HepG2 (cell line): ENCODE results near the gene ATP8A1. TPM values are rescaled to one million over a fixed set of nuclear protein-coding genes. Genes with fewer than 3 reads are reported as not detected.

Experiments used
- ATAC-seq: fragments of 200-7000 bp; cut with Tn5 transposase; 3 replicates; pipeline ENCODE4 v1.9.1; 2020; ENCODE audit warnings: mild to moderate bottlenecking, moderate library complexity
- BruUV-seq: library from RNA; stranded (reverse); fragments of 400-500 nt; replicated peaks from 2 replicates; lab custom pipeline; 2021; lab: Mats Ljungman, UMichigan
- CTCF ChIA-PET: fragments of 300-600 bp; formaldehyde crosslinking; extraction: SDS; loops from one replicate; lab custom pipeline; 2021; ENCODE audit warnings: low total read pairs, inconsistent platforms, low intra/inter-chr PET ratio; lab: Yijun Ruan, JAX
- POLR2A ChIA-PET: fragments of 350-600 bp; sonication (Branson Sonifier 250); formaldehyde crosslinking; loops from one replicate; lab custom pipeline; 2020; ENCODE audit warnings: antibody characterized with exemption, inconsistent platforms; lab: Yijun Ruan, JAX
- DNase-seq: peaks from one replicate; pipeline ENCODE4 v3.0.0-alpha.2; 2015; ENCODE audit warnings: low spot score
- FAIRE-seq: peaks from 3 replicates; lab custom pipeline; 2011; peaks lifted over from hg19 to GRCh38; lab: Jason Lieb, UNC
- H2AFZ ChIP-seq: one replicate; pipeline ENCODE4 v1.6.1; 2011; ENCODE audit warnings: low read length, inconsistent platforms
- H3K27ac ChIP-seq: fragments of 300-600 bp; 3 replicates; pipeline ENCODE4 v1.8.0; 2011; ENCODE audit warnings: mixed run types, mild to moderate bottlenecking, mixed read lengths, low read length, inconsistent platforms; ENCODE audit not compliant: insufficient read depth; ENCODE audit errors: extremely low read length
- H3K27me3 ChIP-seq, 2 experiments: fragments of 200-600 bp in 1 of 2; 2 replicates in 1 of 2; 3 replicates in 1 of 2; pipeline versions ENCODE4 v1.6.0 to v1.8.0; 2011; ENCODE audit warnings: low read length in 2 of 2, mild to moderate bottlenecking in 2 of 2, moderate library complexity in 2 of 2, inconsistent platforms in 1 of 2; ENCODE audit not compliant: insufficient read depth in 2 of 2, control insufficient read depth in 1 of 2
- H3K36me3 ChIP-seq, 2 experiments: fragments of 200-600 bp in 1 of 2; replicated peaks in 1 of 2; 2 replicates in 1 of 2; 3 replicates in 1 of 2; pipeline versions ENCODE4 v1.5.1 to v1.8.0; 2011; ENCODE audit warnings: low read length in 2 of 2, inconsistent platforms in 1 of 2; ENCODE audit not compliant: insufficient read depth in 2 of 2, control insufficient read depth in 1 of 2
- H3K4me1 ChIP-seq: 2 replicates; pipeline ENCODE4 v1.5.1; 2012; ENCODE audit warnings: low read length, inconsistent platforms; ENCODE audit not compliant: insufficient read depth
- H3K4me2 ChIP-seq: 2 replicates; pipeline ENCODE4 v1.6.0; 2011; ENCODE audit warnings: low read depth, low read length, inconsistent platforms
- H3K4me3 ChIP-seq, 3 experiments: fragments of 200-600 bp in 1 of 3; sonication (generic), shearing (Covaris generic) in 1 of 3; replicated peaks in 1 of 3; 2 replicates each; pipeline ENCODE4 v1.5.1; 2011 to 2016; ENCODE audit warnings: low read length in 3 of 3, inconsistent platforms in 2 of 3, low read depth in 2 of 3, mild to moderate bottlenecking in 2 of 3, control low read depth in 1 of 3, mixed read lengths in 1 of 3; ENCODE audit not compliant: insufficient read depth in 1 of 3
- H3K79me2 ChIP-seq: one replicate; pipeline ENCODE4 v1.6.1; 2011; ENCODE audit warnings: low read length, inconsistent platforms; ENCODE audit not compliant: insufficient read depth
- H3K9ac ChIP-seq: 2 replicates; pipeline ENCODE4 v1.6.0; 2011; ENCODE audit warnings: mild to moderate bottlenecking, low read depth, low read length, inconsistent platforms; ENCODE audit not compliant: insufficient read depth
- H3K9me3 ChIP-seq: 2 replicates; pipeline ENCODE4 v1.5.1; 2012; ENCODE audit warnings: mild to moderate bottlenecking, low read length
- H4K20me1 ChIP-seq: 2 replicates; pipeline ENCODE4 v1.6.0; 2011; ENCODE audit warnings: inconsistent platforms, mild to moderate bottlenecking, low read length, moderate library complexity; ENCODE audit not compliant: insufficient read depth
- HMG20A ChIP-seq: IDR thresholded peaks from 2 replicates; pipeline ENCODE4 v1.6.1; 2016; ENCODE audit warnings: borderline replicate concordance
- ISX ChIP-seq: sonication (generic); formaldehyde crosslinking; conservative IDR thresholded peaks from 2 replicates; pipeline ENCODE4 v1.5.0; 2020; ENCODE audit warnings: missing genetic modification reagents
- MAFF ChIP-seq: IDR thresholded peaks from 2 replicates; pipeline ENCODE4 v1.6.1; 2011; ENCODE audit warnings: low read depth, low read length, improper control_type of control experiment
- MAFK ChIP-seq, 2 experiments: IDR thresholded peaks in 1 of 2; conservative IDR thresholded peaks in 1 of 2; 2 replicates each; pipeline ENCODE4 v1.6.1; 2011; ENCODE audit warnings: improper control_type of control experiment in 2 of 2, low read length in 2 of 2
- MED1 ChIP-seq: sonication (generic); formaldehyde crosslinking; IDR thresholded peaks from 2 replicates; pipeline ENCODE4 v1.4.0; 2020; ENCODE audit warnings: missing genetic modification reagents
- SMC3 ChIP-seq: IDR thresholded peaks from 2 replicates; pipeline ENCODE4 v1.6.1; 2011; ENCODE audit warnings: low read length, improper control_type of control experiment
- STAG1 ChIP-seq: sonication (generic); formaldehyde crosslinking; IDR thresholded peaks from 2 replicates; pipeline ENCODE4 v1.4.0; 2020; ENCODE audit warnings: missing genetic modification reagents
- YY1 ChIP-seq: IDR thresholded peaks from 2 replicates; pipeline ENCODE4 v1.6.1; 2011; ENCODE audit warnings: low read length, low read depth, moderate library complexity, mild to moderate bottlenecking; ENCODE audit not compliant: insufficient read depth, insufficient replicate concordance
- WGBS: methylation state at CpG from one replicate; pipeline ENCODE4 v1.1.6; 2017; ENCODE audit warnings: low lambda C conversion rate; 5-methylcytosine and 5-hydroxymethylcytosine counted together
- in situ Hi-C: cut with HindIII; loops from 2 replicates; pipeline ENCODE4 v1.10.0; 2017; ENCODE audit warnings: low pct_unique_long_range_greater_than_20kb; ENCODE audit not compliant: extremely low pct_ligation_motif_present
- intact Hi-C: fragments of 100-400 bp; cut with micrococcal nuclease; formaldehyde crosslinking; loops from one replicate; pipeline ENCODE4 v1.10.0; 2022; ENCODE audit not compliant: unreplicated experiment
- polyA plus RNA-seq, 8 experiments: library from polyadenylated mRNA; depleted of rRNA in 3 of 8; stranded (reverse) in 7 of 8; unstranded in 1 of 8; fragments of >200 nt; fragmentation: Illumina TruSeq in 4 of 8; extraction: Trizol in 4 of 8; gene quantifications; 2 replicates each; pipeline versions ENCODE4 v1.2.1 to v1.2.3, GENCODE V29; 2011 to 2016; ENCODE audit warnings: low read depth in 4 of 8, missing spikeins in 1 of 8, mixed read lengths in 1 of 8; ENCODE audit not compliant: insufficient read depth in 1 of 8
- total RNA-seq, 5 experiments: library from RNA; depleted of rRNA; stranded (reverse); fragments of >200 nt; fragmentation: Illumina TruSeq; extraction: Trizol; gene quantifications; 2 replicates each; pipeline ENCODE4 v1.2.3, GENCODE V29; 2016; ENCODE audit warnings: low read depth in 1 of 5
- TF ChIP-seq, protein P1 (sequence below): sonication (generic); formaldehyde crosslinking; IDR thresholded peaks from 2 replicates; pipeline ENCODE4 v1.4.0; 2020; ENCODE audit warnings: mild to moderate bottlenecking, missing genetic modification reagents
- TF ChIP-seq, protein P2 (sequence below): sonication (generic); formaldehyde crosslinking; IDR thresholded peaks from 2 replicates; pipeline ENCODE4 v1.5.0; 2020; ENCODE audit warnings: mild to moderate bottlenecking, missing genetic modification reagents, moderate library complexity
- TF ChIP-seq, protein P3 (sequence below): sonication (generic); formaldehyde crosslinking; IDR thresholded peaks from 2 replicates; pipeline ENCODE4 v1.5.1; 2020; ENCODE audit warnings: missing genetic modification reagents, mild to moderate bottlenecking, borderline replicate concordance

ATP8A1 gene
- total and polyA plus RNA-seq, 2 of the 13 experiments (the other 11 are each of a cell fraction or from before 2014, with no cell fraction given), result 1.7 to 6.2 TPM

DNA sequence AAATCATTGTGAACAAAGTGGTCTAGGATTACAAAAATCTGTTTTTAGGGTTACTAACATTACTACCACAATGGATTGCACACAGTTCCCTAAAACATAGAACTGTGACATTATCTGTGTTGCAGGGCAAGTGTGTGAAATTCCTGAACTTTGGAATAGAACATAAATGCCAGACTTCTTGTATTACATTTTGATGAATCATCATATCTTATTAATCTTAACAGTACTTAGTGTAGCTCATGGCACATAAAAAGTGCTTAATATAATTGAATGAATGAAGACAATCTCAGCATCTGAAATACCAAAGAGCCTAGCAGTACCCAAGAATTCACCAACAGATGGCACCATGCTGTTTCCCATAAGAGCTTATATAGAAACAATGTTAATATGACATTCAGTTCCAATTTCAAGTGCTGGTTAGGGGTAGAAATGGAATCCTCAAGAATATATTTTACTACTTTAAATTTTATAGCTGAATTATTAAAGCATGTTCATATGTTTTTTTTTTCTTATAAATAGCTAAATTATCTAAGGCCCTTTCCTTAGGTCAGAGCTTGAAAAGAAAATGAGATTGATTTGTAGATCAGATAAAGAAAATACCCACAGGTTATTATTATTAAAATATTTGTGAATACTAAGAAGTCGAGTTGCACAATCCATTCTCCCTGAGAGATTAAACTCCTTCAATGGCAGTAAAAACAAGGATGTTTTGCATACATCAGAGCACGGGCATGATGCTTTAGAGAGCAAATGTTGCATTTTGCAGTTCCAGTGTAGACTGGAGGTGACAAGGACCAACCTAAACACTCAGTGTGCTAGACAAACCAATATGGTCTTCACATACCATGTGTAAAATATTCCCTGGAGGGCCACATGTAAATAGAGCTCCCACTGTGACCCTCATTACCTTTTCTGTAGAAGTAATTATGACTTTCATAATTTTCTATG is 285.3 kb downstream of the ATP8A1 start:
- in situ Hi-C loops, result no loop called here
- DNase-seq (peak; percentile 19), FAIRE-seq (no peak), ATAC-seq (peak; percentile 52; the same call in 1 of the 3 replicates)
- no peaks in the 10 kb centered on the region for H3K27me3 ChIP-seq
- ChIA-PET POLR2A (no interaction called here), CTCF (interaction anchor here (2.3 kb wide), 1 partner anchor 148 kb away, joined by 13 read pairs; no protein-coding TSS in a partner anchor)
- H3K4me3 ChIP-seq, result no peak overlapping the region
- no peak overlapping the region for H3K4me2 ChIP-seq
- no peaks in the 10 kb centered on the region for H3K79me2 ChIP-seq
- no peaks in the 10 kb centered on the region for H3K9me3 ChIP-seq
- TF ChIP-seq MED1 (CRISPR knock-in tag) (no peak), YY1 (no peak), SMC3 (peak; percentile 37; the same call in 1 of the 2 replicates), MAFF (peak; percentile 92), ISX (CRISPR knock-in tag) (no peak), MAFK (conservative IDR thresholded peaks at IDR 0.05 in 1 of 2, IDR thresholded peaks at IDR 0.05 in 1 of 2; ENCODE audit: low read length in 2 of 2) (peak; percentile 90 to 94), HMG20A (no peak), STAG1 (CRISPR knock-in tag) (peak; percentile 45)
- TF ChIP-seq, protein P1, sequence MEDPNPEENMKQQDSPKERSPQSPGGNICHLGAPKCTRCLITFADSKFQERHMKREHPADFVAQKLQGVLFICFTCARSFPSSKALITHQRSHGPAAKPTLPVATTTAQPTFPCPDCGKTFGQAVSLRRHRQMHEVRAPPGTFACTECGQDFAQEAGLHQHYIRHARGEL (CRISPR knock-in tag), result no peak
- TF ChIP-seq, protein P2, sequence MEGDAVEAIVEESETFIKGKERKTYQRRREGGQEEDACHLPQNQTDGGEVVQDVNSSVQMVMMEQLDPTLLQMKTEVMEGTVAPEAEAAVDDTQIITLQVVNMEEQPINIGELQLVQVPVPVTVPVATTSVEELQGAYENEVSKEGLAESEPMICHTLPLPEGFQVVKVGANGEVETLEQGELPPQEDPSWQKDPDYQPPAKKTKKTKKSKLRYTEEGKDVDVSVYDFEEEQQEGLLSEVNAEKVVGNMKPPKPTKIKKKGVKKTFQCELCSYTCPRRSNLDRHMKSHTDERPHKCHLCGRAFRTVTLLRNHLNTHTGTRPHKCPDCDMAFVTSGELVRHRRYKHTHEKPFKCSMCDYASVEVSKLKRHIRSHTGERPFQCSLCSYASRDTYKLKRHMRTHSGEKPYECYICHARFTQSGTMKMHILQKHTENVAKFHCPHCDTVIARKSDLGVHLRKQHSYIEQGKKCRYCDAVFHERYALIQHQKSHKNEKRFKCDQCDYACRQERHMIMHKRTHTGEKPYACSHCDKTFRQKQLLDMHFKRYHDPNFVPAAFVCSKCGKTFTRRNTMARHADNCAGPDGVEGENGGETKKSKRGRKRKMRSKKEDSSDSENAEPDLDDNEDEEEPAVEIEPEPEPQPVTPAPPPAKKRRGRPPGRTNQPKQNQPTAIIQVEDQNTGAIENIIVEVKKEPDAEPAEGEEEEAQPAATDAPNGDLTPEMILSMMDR, result peak; percentile 45
- TF ChIP-seq, protein P3, sequence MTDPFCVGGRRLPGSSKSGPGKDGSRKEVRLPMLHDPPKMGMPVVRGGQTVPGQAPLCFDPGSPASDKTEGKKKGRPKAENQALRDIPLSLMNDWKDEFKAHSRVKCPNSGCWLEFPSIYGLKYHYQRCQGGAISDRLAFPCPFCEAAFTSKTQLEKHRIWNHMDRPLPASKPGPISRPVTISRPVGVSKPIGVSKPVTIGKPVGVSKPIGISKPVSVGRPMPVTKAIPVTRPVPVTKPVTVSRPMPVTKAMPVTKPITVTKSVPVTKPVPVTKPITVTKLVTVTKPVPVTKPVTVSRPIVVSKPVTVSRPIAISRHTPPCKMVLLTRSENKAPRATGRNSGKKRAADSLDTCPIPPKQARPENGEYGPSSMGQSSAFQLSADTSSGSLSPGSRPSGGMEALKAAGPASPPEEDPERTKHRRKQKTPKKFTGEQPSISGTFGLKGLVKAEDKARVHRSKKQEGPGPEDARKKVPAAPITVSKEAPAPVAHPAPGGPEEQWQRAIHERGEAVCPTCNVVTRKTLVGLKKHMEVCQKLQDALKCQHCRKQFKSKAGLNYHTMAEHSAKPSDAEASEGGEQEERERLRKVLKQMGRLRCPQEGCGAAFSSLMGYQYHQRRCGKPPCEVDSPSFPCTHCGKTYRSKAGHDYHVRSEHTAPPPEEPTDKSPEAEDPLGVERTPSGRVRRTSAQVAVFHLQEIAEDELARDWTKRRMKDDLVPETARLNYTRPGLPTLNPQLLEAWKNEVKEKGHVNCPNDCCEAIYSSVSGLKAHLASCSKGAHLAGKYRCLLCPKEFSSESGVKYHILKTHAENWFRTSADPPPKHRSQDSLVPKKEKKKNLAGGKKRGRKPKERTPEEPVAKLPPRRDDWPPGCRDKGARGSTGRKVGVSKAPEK (CRISPR knock-in tag), result no peak
- WGBS, result 9% methylated on average over 2 of the region's 2 CpGs
- no peak overlapping the region for H2AFZ ChIP-seq
- no TSS peak for BruUV-seq
- H3K27ac ChIP-seq, result no peak overlapping the region
- H3K4me1 ChIP-seq, result no peaks in the 10 kb centered on the region
- H3K36me3 ChIP-seq, result no peaks in the 10 kb centered on the region
- intact Hi-C loops, result loop anchor here (1.0 kb wide), 2 partner anchors 149 to 494 kb away; no protein-coding TSS in a partner anchor
- H4K20me1 ChIP-seq, result no peaks in the 10 kb centered on the region
- no peak overlapping the region for H3K9ac ChIP-seq
